ENCODE data around the gene LOX.

Gene LOX

GRCh38 chr5:122035913-122036312 is 42.1 kb downstream of the LOX start:
- H2AFZ ChIP-seq (ENCODE audit: low read length): no peak overlapping the region
- no peaks in the 10 kb centered on the region for H3K79me2 ChIP-seq (ENCODE audit: insufficient read depth, low read length)
- H3K36me3 ChIP-seq (ENCODE audit: insufficient read depth, low read length): no peaks in the 10 kb centered on the region; the same call in 1 of the 2 replicates
- TF ChIP-seq EZH2 (IDR thresholded peaks at IDR 0.05; ENCODE audit: borderline replicate concordance, low read length): no peak
- no peak for TF ChIP-seq CTCF (IDR thresholded peaks at IDR 0.05; ENCODE audit: low read length)
- H4K20me1 ChIP-seq (ENCODE audit: insufficient read depth, low read length): no peaks in the 10 kb centered on the region
- no peaks in the 10 kb centered on the region for H3K27me3 ChIP-seq (ENCODE audit: insufficient read depth, low read length)
- H3K9me2 ChIP-seq (ENCODE audit: low read depth, low read length): no peaks in the 10 kb centered on the region
- no peaks in the 10 kb centered on the region for H3F3A ChIP-seq (ENCODE audit: insufficient read depth, low read length)
- no peak overlapping the region for H3K9ac ChIP-seq (ENCODE audit: low read length)
- H3K4me2 ChIP-seq (ENCODE audit: low read length): no peak overlapping the region
- no peak overlapping the region for H3K27ac ChIP-seq (ENCODE audit: low read depth, low read length, poor library complexity, severe bottlenecking)
- H3K4me3 ChIP-seq (ENCODE audit: low read depth, low read length, poor library complexity, severe bottlenecking): no peak overlapping the region
- H3K4me1 ChIP-seq (ENCODE audit: insufficient read depth, low read length, severe bottlenecking): no peaks in the 10 kb centered on the region
- no peaks in the 10 kb centered on the region for H3K9me3 ChIP-seq (ENCODE audit: low read length)

- Histone ChIP-seq H3K36me3 (ENCODE audit: insufficient read depth, low read length) (peaks cover 13% of the 10 kb centered on the region; the same call in 1 of the 2 replicates), H3K9me2 (ENCODE audit: low read depth, low read length) (no peaks in the 10 kb centered on the region), H3K79me2 (ENCODE audit: insufficient read depth, low read length) (no peaks in the 10 kb centered on the region), H3K4me1 (ENCODE audit: insufficient read depth, low read length, severe bottlenecking) (no peaks in the 10 kb centered on the region), H3K9ac (ENCODE audit: low read length) (no peak overlapping the region), H3K9me3 (ENCODE audit: low read length) (no peaks in the 10 kb centered on the region), H3K27ac (ENCODE audit: low read depth, low read length, poor library complexity, severe bottlenecking) (no peak overlapping the region), H3K4me3 (ENCODE audit: low read depth, low read length, poor library complexity, severe bottlenecking) (no peak overlapping the region), H3K27me3 (ENCODE audit: insufficient read depth, low read length) (no peaks in the 10 kb centered on the region), H2AFZ (ENCODE audit: low read length) (no peak overlapping the region), H3F3A (ENCODE audit: insufficient read depth, low read length) (no peaks in the 10 kb centered on the region), H4K20me1 (ENCODE audit: insufficient read depth, low read length) (no peaks in the 10 kb centered on the region), H3K4me2 (ENCODE audit: low read length) (no peak overlapping the region)
- TF ChIP-seq CTCF (IDR thresholded peaks at IDR 0.05; ENCODE audit: low read length): no peak
- TF ChIP-seq EZH2 (IDR thresholded peaks at IDR 0.05; ENCODE audit: borderline replicate concordance, low read length): no peak
These were observed 46.2 kb downstream of the LOX start for GRCh38 chr5:122031836-122032235.

GRCh38 chr5:122030251-122030650 is 47.8 kb downstream of the LOX start:
- no peak for TF ChIP-seq EZH2 (IDR thresholded peaks at IDR 0.05; ENCODE audit: borderline replicate concordance, low read length)
- Histone ChIP-seq H3K27me3 (ENCODE audit: insufficient read depth, low read length) (no peaks in the 10 kb centered on the region), H4K20me1 (ENCODE audit: insufficient read depth, low read length) (no peaks in the 10 kb centered on the region), H3F3A (ENCODE audit: insufficient read depth, low read length) (no peaks in the 10 kb centered on the region), H3K27ac (ENCODE audit: low read depth, low read length, poor library complexity, severe bottlenecking) (no peak overlapping the region), H3K9me2 (ENCODE audit: low read depth, low read length) (no peaks in the 10 kb centered on the region), H2AFZ (ENCODE audit: low read length) (no peak overlapping the region), H3K4me2 (ENCODE audit: low read length) (no peak overlapping the region), H3K79me2 (ENCODE audit: insufficient read depth, low read length) (no peaks in the 10 kb centered on the region), H3K36me3 (ENCODE audit: insufficient read depth, low read length) (peaks cover 13% of the 10 kb centered on the region; the same call in 1 of the 2 replicates), H3K4me3 (ENCODE audit: low read depth, low read length, poor library complexity, severe bottlenecking) (no peak overlapping the region), H3K9ac (ENCODE audit: low read length) (no peak overlapping the region), H3K9me3 (ENCODE audit: low read length) (no peaks in the 10 kb centered on the region), H3K4me1 (ENCODE audit: insufficient read depth, low read length, severe bottlenecking) (no peaks in the 10 kb centered on the region)

- H3K79me2 ChIP-seq (ENCODE audit: insufficient read depth, low read length): no peaks in the 10 kb centered on the region
- H3K27me3 ChIP-seq (ENCODE audit: insufficient read depth, low read length): no peaks in the 10 kb centered on the region
- no peak overlapping the region for H3K27ac ChIP-seq (ENCODE audit: low read depth, low read length, poor library complexity, severe bottlenecking)
- no peaks in the 10 kb centered on the region for H4K20me1 ChIP-seq (ENCODE audit: insufficient read depth, low read length)
- peaks cover 13% of the 10 kb centered on the region; the same call in 1 of the 2 replicates for H3K36me3 ChIP-seq (ENCODE audit: insufficient read depth, low read length)
- no peaks in the 10 kb centered on the region for H3F3A ChIP-seq (ENCODE audit: insufficient read depth, low read length)
- H3K4me3 ChIP-seq (ENCODE audit: low read depth, low read length, poor library complexity, severe bottlenecking): no peak overlapping the region
- H3K4me1 ChIP-seq (ENCODE audit: insufficient read depth, low read length, severe bottlenecking): no peaks in the 10 kb centered on the region
- H2AFZ ChIP-seq (ENCODE audit: low read length): no peak overlapping the region
- no peak overlapping the region for H3K9ac ChIP-seq (ENCODE audit: low read length)
- H3K9me3 ChIP-seq (ENCODE audit: low read length): no peaks in the 10 kb centered on the region
- no peaks in the 10 kb centered on the region for H3K9me2 ChIP-seq (ENCODE audit: low read depth, low read length)
- H3K4me2 ChIP-seq (ENCODE audit: low read length): no peak overlapping the region
- TF ChIP-seq CTCF (IDR thresholded peaks at IDR 0.05; ENCODE audit: low read length): no peak
These were observed 48.2 kb downstream of the LOX start for GRCh38 chr5:122029818-122030217.

Measured in OCI-LY1 (cell line).